Activated B cell treated with CpG ODN at 0.5 μM for 24 hours (primary cell): ENCODE results near the gene KIF2A. TPM values are rescaled to one million over a fixed set of nuclear protein-coding genes. Genes with fewer than 3 reads are reported as not detected.

Experiments used
- ATAC-seq: fragments of 200-7000 bp; cut with Tn5 transposase; one replicate; pipeline ENCODE4 v1.10.0; 2021; ENCODE audit warnings: low read depth, mild to moderate bottlenecking, moderate library complexity
- CTCF ChIA-PET: fragments of 350-600 bp; sonication (Branson Sonifier 250); formaldehyde crosslinking; loops from one replicate; lab custom pipeline; 2021; ENCODE audit warnings: antibody characterized with exemption; lab: Charles Lee
- POLR2A ChIA-PET: fragments of 350-600 bp; sonication (Branson Sonifier 250); formaldehyde crosslinking; loops from one replicate; lab custom pipeline; 2021; ENCODE audit warnings: antibody characterized with exemption; lab: Charles Lee
- DNase-seq: peaks from one replicate; pipeline ENCODE4 v3.0.0; 2022
- H3K27ac Mint-ChIP-seq: one replicate; pipeline ENCODE4 v1.8.0; 2020; ENCODE audit warnings: mixed read lengths
- H3K27me3 Mint-ChIP-seq: one replicate; pipeline ENCODE4 v1.8.0; 2021; ENCODE audit warnings: mixed read lengths
- H3K36me3 Mint-ChIP-seq: one replicate; pipeline ENCODE4 v1.8.0; 2021; ENCODE audit warnings: low read depth, mixed read lengths
- H3K4me1 Mint-ChIP-seq: one replicate; pipeline ENCODE4 v1.8.0; 2021; ENCODE audit warnings: mixed read lengths
- H3K4me3 Mint-ChIP-seq: one replicate; pipeline ENCODE4 v1.8.0; 2020; ENCODE audit warnings: mild to moderate bottlenecking, mixed read lengths
- H3K9me3 Mint-ChIP-seq: one replicate; pipeline ENCODE4 v1.8.0; 2020; ENCODE audit warnings: mixed read lengths
- intact Hi-C: fragments of 100-400 bp; cut with micrococcal nuclease; formaldehyde crosslinking; loops from one replicate; pipeline ENCODE4 v1.15.1; 2024
- total RNA-seq: library from RNA; stranded (reverse); gene quantifications from 2 replicates; pipeline ENCODE4 v1.2.3, GENCODE V29; 2022
- TF ChIP-seq, protein P1 (sequence below): fragments of 200-600 bp; IDR thresholded peaks from one replicate; pipeline ENCODE4 v1.8.0; 2022; ENCODE audit warnings: antibody characterized with exemption, mild to moderate bottlenecking

The KIF2A gene
- total RNA-seq, 1 donor from 2014 or later: 45.9 TPM

GRCh38 chr5:62263401-62263800 is 42.6 kb upstream of the KIF2A start:
- ATAC-seq (no peak), DNase-seq (no peak)
- Mint-ChIP-seq H3K4me3 (no peak overlapping the region), H3K27ac (no peak overlapping the region), H3K27me3 (no peaks in the 10 kb centered on the region), H3K9me3 (no peaks in the 10 kb centered on the region), H3K4me1 (no peaks in the 10 kb centered on the region), H3K36me3 (no peaks in the 10 kb centered on the region)
- intact Hi-C loops: no loop called here
- ChIA-PET CTCF (no interaction called here), POLR2A (interaction anchor here (0.6 kb wide), 1 partner anchor 133 kb away, joined by 3 read pairs; no protein-coding TSS in a partner anchor)
- TF ChIP-seq, protein P1, sequence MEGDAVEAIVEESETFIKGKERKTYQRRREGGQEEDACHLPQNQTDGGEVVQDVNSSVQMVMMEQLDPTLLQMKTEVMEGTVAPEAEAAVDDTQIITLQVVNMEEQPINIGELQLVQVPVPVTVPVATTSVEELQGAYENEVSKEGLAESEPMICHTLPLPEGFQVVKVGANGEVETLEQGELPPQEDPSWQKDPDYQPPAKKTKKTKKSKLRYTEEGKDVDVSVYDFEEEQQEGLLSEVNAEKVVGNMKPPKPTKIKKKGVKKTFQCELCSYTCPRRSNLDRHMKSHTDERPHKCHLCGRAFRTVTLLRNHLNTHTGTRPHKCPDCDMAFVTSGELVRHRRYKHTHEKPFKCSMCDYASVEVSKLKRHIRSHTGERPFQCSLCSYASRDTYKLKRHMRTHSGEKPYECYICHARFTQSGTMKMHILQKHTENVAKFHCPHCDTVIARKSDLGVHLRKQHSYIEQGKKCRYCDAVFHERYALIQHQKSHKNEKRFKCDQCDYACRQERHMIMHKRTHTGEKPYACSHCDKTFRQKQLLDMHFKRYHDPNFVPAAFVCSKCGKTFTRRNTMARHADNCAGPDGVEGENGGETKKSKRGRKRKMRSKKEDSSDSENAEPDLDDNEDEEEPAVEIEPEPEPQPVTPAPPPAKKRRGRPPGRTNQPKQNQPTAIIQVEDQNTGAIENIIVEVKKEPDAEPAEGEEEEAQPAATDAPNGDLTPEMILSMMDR: no peak

GRCh38 chr5:62265648-62266112 is 40.3 kb upstream of the KIF2A start:
- ChIA-PET POLR2A (no interaction called here), CTCF (no interaction called here)
- Mint-ChIP-seq H3K27ac (no peak overlapping the region), H3K9me3 (no peaks in the 10 kb centered on the region), H3K27me3 (no peaks in the 10 kb centered on the region), H3K4me3 (no peak overlapping the region), H3K4me1 (no peaks in the 10 kb centered on the region), H3K36me3 (no peaks in the 10 kb centered on the region)
- DNase-seq: no peak
- intact Hi-C loops: no loop called here
- TF ChIP-seq, protein P1: no peak
- ATAC-seq: no peak

GRCh38 chr5:62266573-62266972 is 39.4 kb upstream of the KIF2A start:
- H3K4me1 Mint-ChIP-seq: no peaks in the 10 kb centered on the region
- no peak overlapping the region for H3K4me3 Mint-ChIP-seq
- ChIA-PET CTCF (no interaction called here), POLR2A (no interaction called here)
- ATAC-seq (no peak), DNase-seq (no peak)
- no peaks in the 10 kb centered on the region for H3K9me3 Mint-ChIP-seq
- H3K27me3 Mint-ChIP-seq: no peaks in the 10 kb centered on the region
- intact Hi-C loops: no loop called here
- TF ChIP-seq, protein P1: no peak
- no peaks in the 10 kb centered on the region for H3K36me3 Mint-ChIP-seq
- H3K27ac Mint-ChIP-seq: no peak overlapping the region

GRCh38 chr5:62268234-62268633 is 37.8 kb upstream of the KIF2A start:
- no peaks in the 10 kb centered on the region for H3K27me3 Mint-ChIP-seq
- DNase-seq: no peak
- intact Hi-C loops: no loop called here
- TF ChIP-seq, protein P1: no peak
- no peaks in the 10 kb centered on the region for H3K4me1 Mint-ChIP-seq
- ATAC-seq: no peak
- no peak overlapping the region for H3K4me3 Mint-ChIP-seq
- CTCF ChIA-PET: no interaction called here
- no peak overlapping the region for H3K27ac Mint-ChIP-seq
- H3K36me3 Mint-ChIP-seq: no peaks in the 10 kb centered on the region
- no peaks in the 10 kb centered on the region for H3K9me3 Mint-ChIP-seq
- POLR2A ChIA-PET: no interaction called here

DNA sequence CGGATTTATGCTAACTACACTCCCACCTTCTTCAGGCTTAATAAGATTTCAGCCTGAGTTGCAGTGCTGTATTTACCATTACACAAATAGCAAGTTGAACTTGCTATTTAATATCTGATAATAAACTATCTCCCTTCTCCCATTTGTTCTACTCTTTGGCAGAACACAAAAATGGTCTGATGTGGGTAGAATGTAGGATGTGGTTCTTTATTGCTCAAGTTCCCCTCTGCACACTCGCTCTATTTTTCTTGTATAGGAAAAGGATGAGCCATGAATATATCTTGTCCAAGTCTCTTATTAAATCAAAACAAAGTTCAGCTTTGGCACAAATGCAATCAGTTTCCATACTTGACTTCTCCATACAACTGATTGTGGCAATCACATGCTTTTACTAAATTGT is 37.2 kb upstream of the KIF2A start:
- no peaks in the 10 kb centered on the region for H3K4me1 Mint-ChIP-seq
- POLR2A ChIA-PET: no interaction called here
- DNase-seq (no peak), ATAC-seq (no peak)
- no peaks in the 10 kb centered on the region for H3K27me3 Mint-ChIP-seq
- intact Hi-C loops: no loop called here
- no peak overlapping the region for H3K27ac Mint-ChIP-seq
- no peak overlapping the region for H3K4me3 Mint-ChIP-seq
- no peaks in the 10 kb centered on the region for H3K9me3 Mint-ChIP-seq
- no peaks in the 10 kb centered on the region for H3K36me3 Mint-ChIP-seq
- CTCF ChIA-PET: no interaction called here
- TF ChIP-seq, protein P1: no peak
